Nasal cavity respiratory epithelium epithelial cell of viscerocranial mucosa (primary cell): ENCODE results near the gene ARHGEF5. TPM values are rescaled to one million over a fixed set of nuclear protein-coding genes. Genes with fewer than 3 reads are reported as not detected.

Source experiments
- total RNA-seq: library from RNA; depleted of rRNA; stranded (reverse); fragments of >200 nt; gene quantifications from 2 replicates; pipeline ENCODE4 v1.2.3, GENCODE V29; 2014

The ARHGEF5 gene
- 16.4 and 24.9 TPM in 2 replicates for total RNA-seq

GRCh38 chr7:144355176-144355822 is at the start of gene ARHGEF5:
Gene ARHGEF5 (plus strand): TSS chr7:144355402. CDS start chr7:144362670, 7,268 bp downstream.

GRCh38 chr7:144311872-144312469 is 43.2 kb upstream of the ARHGEF5 start, which contains the start of gene OR2A1:
Gene OR2A1 (plus strand): TSS chr7:144312419. CDS start chr7:144318125, 5,706 bp downstream.

GRCh38 chr7:144403649-144404061 is 48.5 kb downstream of the ARHGEF5 start, which contains the start of gene NOBOX:
Gene NOBOX (minus strand): TSS chr7:144403693.

Other genes with a start within 250 kb of the ARHGEF5 start
- gene OR2A2, start 245.8 kb upstream of the ARHGEF5 start, total RNA-seq, result not detected in 2 replicates
- gene OR2A14, start 232.2 kb upstream of the ARHGEF5 start, total RNA-seq, result not detected in 2 replicates
- gene CTAGE4, start 171.9 kb upstream of the ARHGEF5 start, total RNA-seq, result 0.14 and 2.1 TPM in 2 replicates
- gene ARHGEF35, start 159.6 kb upstream of the ARHGEF5 start, total RNA-seq, result 24.6 and 27.1 TPM in 2 replicates
- gene OR2A42, start 115.8 kb upstream of the ARHGEF5 start, total RNA-seq, result not detected in 2 replicates
- gene OR2A7, start 90.6 kb upstream of the ARHGEF5 start, total RNA-seq, result 1.6 and 2.1 TPM in 2 replicates
- gene CTAGE8, start 86.1 kb upstream of the ARHGEF5 start, total RNA-seq, result 6.6 and 7.2 TPM in 2 replicates
- not detected in 2 replicates for gene OR2A1, start 43.0 kb upstream of the ARHGEF5 start, total RNA-seq
- not detected in 2 replicates for gene NOBOX, start 48.3 kb downstream of the ARHGEF5 start, total RNA-seq